Activated naive CD8-positive, alpha-beta T cell treated with anti-CD3 and anti-CD28 coated beads, Interleukin-2, amount 50 U/mL, for 24 hours (primary cell): ENCODE data around the gene MARCHF11.

Experiments
- ATAC-seq: fragments of 150-1000 bp; cut with Tn5 transposase; one replicate; pipeline ENCODE4 v1.10.0; 2021
- DNase-seq: peaks from one replicate; pipeline ENCODE4 v3.0.0; 2021
- H3K27ac Mint-ChIP-seq: one replicate; pipeline ENCODE4 v1.8.0; 2021; ENCODE audit warnings: mild to moderate bottlenecking, mixed read lengths
- H3K27me3 Mint-ChIP-seq: one replicate; pipeline ENCODE4 v1.8.0; 2021; ENCODE audit warnings: mixed read lengths
- H3K36me3 Mint-ChIP-seq: one replicate; pipeline ENCODE4 v1.8.0; 2021; ENCODE audit warnings: low read depth, mixed read lengths
- H3K4me1 Mint-ChIP-seq: one replicate; pipeline ENCODE4 v1.8.0; 2021; ENCODE audit warnings: mixed read lengths
- H3K4me3 Mint-ChIP-seq: one replicate; pipeline ENCODE4 v1.8.0; 2021; ENCODE audit warnings: mild to moderate bottlenecking, moderate library complexity, mixed read lengths
- H3K9me3 Mint-ChIP-seq: one replicate; pipeline ENCODE4 v1.8.0; 2021; ENCODE audit warnings: mixed read lengths

The MARCHF11 gene

DNA sequence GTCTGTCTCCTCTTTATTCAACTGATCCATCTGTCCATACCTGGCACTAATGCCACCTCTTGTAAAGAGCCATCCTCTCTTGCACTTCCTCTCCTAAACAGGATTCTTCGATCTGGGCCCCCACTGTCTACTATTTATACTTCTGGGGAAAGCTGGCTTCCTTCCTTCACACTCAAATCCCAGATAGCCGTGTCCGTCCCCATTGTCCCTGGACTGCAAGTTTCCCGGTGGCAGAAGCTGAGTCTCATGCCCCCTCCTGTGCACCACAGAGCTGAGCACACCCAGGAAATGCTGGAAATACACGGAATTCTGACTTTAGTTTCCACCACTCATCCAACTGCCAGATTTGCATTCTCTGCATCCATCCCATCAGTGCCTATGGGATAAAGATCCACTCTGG lies 84.0 kb downstream of the MARCHF11 start:
- Mint-ChIP-seq H3K27me3 (no peaks in the 10 kb centered on the region), H3K27ac (no peak overlapping the region), H3K4me3 (no peak overlapping the region), H3K9me3 (no peaks in the 10 kb centered on the region), H3K4me1 (no peaks in the 10 kb centered on the region), H3K36me3 (no peaks in the 10 kb centered on the region)
- DNase-seq (no peak), ATAC-seq (no peak)

GRCh38 chr5:16090270-16090669 lies 89.3 kb downstream of the MARCHF11 start:
- Mint-ChIP-seq H3K27me3 (no peaks in the 10 kb centered on the region), H3K27ac (no peak overlapping the region), H3K9me3 (peaks cover 4% of the 10 kb centered on the region), H3K4me1 (no peaks in the 10 kb centered on the region), H3K36me3 (no peaks in the 10 kb centered on the region), H3K4me3 (no peak overlapping the region)
- DNase-seq = no peak
- no peak for ATAC-seq

GRCh38 chr5:16082982-16083381 lies 96.6 kb downstream of the MARCHF11 start:
- H3K9me3 Mint-ChIP-seq = peaks cover 4% of the 10 kb centered on the region
- no peak for DNase-seq
- H3K27ac Mint-ChIP-seq = no peak overlapping the region
- ATAC-seq = no peak
- H3K36me3 Mint-ChIP-seq = no peaks in the 10 kb centered on the region
- no peaks in the 10 kb centered on the region for H3K27me3 Mint-ChIP-seq
- H3K4me1 Mint-ChIP-seq = no peaks in the 10 kb centered on the region
- no peak overlapping the region for H3K4me3 Mint-ChIP-seq

GRCh38 chr5:16082053-16082452 lies 97.5 kb downstream of the MARCHF11 start:
- no peak overlapping the region for H3K27ac Mint-ChIP-seq
- H3K27me3 Mint-ChIP-seq = no peaks in the 10 kb centered on the region
- no peak overlapping the region for H3K4me3 Mint-ChIP-seq
- ATAC-seq (no peak), DNase-seq (no peak)
- H3K4me1 Mint-ChIP-seq = no peaks in the 10 kb centered on the region
- no peaks in the 10 kb centered on the region for H3K36me3 Mint-ChIP-seq
- peaks cover 4% of the 10 kb centered on the region for H3K9me3 Mint-ChIP-seq

- H3K9me3 Mint-ChIP-seq = peaks cover 4% of the 10 kb centered on the region
- no peaks in the 10 kb centered on the region for H3K4me1 Mint-ChIP-seq
- ATAC-seq = no peak
- no peak overlapping the region for H3K27ac Mint-ChIP-seq
- H3K36me3 Mint-ChIP-seq = no peaks in the 10 kb centered on the region
- H3K4me3 Mint-ChIP-seq = no peak overlapping the region
- no peak for DNase-seq
- H3K27me3 Mint-ChIP-seq = no peaks in the 10 kb centered on the region
Measured at GRCh38 chr5:16081376-16081955, 98.1 kb downstream of the MARCHF11 start.

DNA sequence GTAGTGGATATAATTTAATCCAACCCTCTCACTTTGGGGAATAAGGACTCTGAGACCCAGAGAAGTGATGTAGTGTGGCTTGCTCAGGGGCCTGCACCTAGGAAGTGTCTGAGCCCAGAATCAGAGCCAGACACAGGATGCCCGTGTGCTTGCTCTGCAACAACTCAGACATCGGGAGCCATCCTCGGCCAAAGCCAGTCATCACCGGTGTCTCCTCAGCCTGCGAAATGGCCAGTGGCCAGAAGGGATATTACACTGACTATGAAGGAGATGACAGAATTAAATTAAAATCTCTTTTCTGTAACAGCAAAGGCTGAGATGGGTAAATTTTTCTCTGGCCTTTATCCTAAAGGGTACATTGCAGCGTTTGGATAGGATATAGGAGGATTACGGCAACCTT lies 102.9 kb downstream of the MARCHF11 start:
- DNase-seq (no peak), ATAC-seq (no peak)
- no peaks in the 10 kb centered on the region for H3K27me3 Mint-ChIP-seq
- H3K4me1 Mint-ChIP-seq = no peaks in the 10 kb centered on the region
- no peak overlapping the region for H3K4me3 Mint-ChIP-seq
- H3K36me3 Mint-ChIP-seq = no peaks in the 10 kb centered on the region
- no peak overlapping the region for H3K27ac Mint-ChIP-seq
- H3K9me3 Mint-ChIP-seq = no peaks in the 10 kb centered on the region

GRCh38 chr5:16074358-16074757 lies 105.2 kb downstream of the MARCHF11 start:
- no peaks in the 10 kb centered on the region for H3K36me3 Mint-ChIP-seq
- ATAC-seq = no peak
- no peaks in the 10 kb centered on the region for H3K27me3 Mint-ChIP-seq
- H3K4me3 Mint-ChIP-seq = no peak overlapping the region
- no peak overlapping the region for H3K27ac Mint-ChIP-seq
- no peaks in the 10 kb centered on the region for H3K4me1 Mint-ChIP-seq
- H3K9me3 Mint-ChIP-seq = no peaks in the 10 kb centered on the region
- no peak for DNase-seq

GRCh38 chr5:16072616-16073015 lies 107.0 kb downstream of the MARCHF11 start:
- no peaks in the 10 kb centered on the region for H3K36me3 Mint-ChIP-seq
- H3K4me1 Mint-ChIP-seq = no peaks in the 10 kb centered on the region
- H3K27ac Mint-ChIP-seq = no peak overlapping the region
- H3K4me3 Mint-ChIP-seq = no peak overlapping the region
- no peaks in the 10 kb centered on the region for H3K27me3 Mint-ChIP-seq
- ATAC-seq (no peak), DNase-seq (no peak)
- H3K9me3 Mint-ChIP-seq = peaks cover 4% of the 10 kb centered on the region

DNA sequence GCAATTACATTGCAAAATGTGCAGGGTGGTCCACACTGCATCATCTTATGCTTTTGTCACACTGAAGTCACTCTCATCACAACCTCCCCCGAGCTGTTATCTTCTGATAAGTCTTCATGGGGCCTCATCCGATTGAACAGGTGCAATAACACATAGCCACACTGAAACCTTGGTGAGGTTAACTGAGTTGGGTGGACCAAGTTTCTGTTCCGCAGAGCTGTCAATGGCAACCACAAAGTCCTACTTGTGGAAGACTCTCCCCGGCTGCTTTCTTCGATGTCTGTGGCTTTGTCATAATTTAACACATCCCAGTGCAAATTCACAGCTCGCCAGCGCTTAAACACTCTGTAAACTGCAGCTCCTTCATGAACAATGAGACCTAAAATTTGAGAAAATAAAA lies 112.2 kb downstream of the MARCHF11 start:
- no peak for ATAC-seq
- no peak overlapping the region for H3K27ac Mint-ChIP-seq
- H3K4me1 Mint-ChIP-seq = no peaks in the 10 kb centered on the region
- peaks cover 4% of the 10 kb centered on the region for H3K9me3 Mint-ChIP-seq
- no peaks in the 10 kb centered on the region for H3K27me3 Mint-ChIP-seq
- no peak overlapping the region for H3K4me3 Mint-ChIP-seq
- no peaks in the 10 kb centered on the region for H3K36me3 Mint-ChIP-seq
- no peak for DNase-seq

DNA sequence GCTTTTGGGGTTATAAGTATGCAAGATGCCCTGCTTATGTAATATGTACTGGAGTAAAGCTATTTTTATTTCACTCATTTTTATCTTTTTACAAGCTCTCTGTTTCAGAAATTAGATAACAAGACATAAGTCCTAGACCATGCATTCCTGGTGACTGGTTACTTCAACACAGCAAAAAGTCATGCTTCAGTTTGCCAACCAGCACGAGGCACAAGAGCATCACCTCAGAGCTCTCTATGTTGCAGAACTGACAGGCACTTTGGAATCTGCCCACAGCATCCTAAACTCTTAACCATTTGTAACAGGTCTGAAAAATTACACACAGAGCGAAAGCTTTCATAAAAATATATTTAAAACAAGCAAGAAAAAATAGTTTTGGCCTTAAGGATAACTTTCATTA lies 112.8 kb downstream of the MARCHF11 start:
- DNase-seq (no peak), ATAC-seq (no peak)
- no peaks in the 10 kb centered on the region for H3K36me3 Mint-ChIP-seq

GRCh38 chr5:16066320-16066719 lies 113.3 kb downstream of the MARCHF11 start:
- ATAC-seq (no peak), DNase-seq (no peak)
- H3K4me1 Mint-ChIP-seq = no peaks in the 10 kb centered on the region
- no peak overlapping the region for H3K4me3 Mint-ChIP-seq
- H3K36me3 Mint-ChIP-seq = no peaks in the 10 kb centered on the region
- no peaks in the 10 kb centered on the region for H3K27me3 Mint-ChIP-seq
- H3K27ac Mint-ChIP-seq = no peak overlapping the region
- peaks cover 4% of the 10 kb centered on the region for H3K9me3 Mint-ChIP-seq

More for the DNA sequence above, 112.8 kb downstream of the MARCHF11 start:
- peaks cover 4% of the 10 kb centered on the region for H3K9me3 Mint-ChIP-seq
- H3K4me1 Mint-ChIP-seq = no peaks in the 10 kb centered on the region
- H3K4me3 Mint-ChIP-seq = no peak overlapping the region
- no peak overlapping the region for H3K27ac Mint-ChIP-seq
- H3K27me3 Mint-ChIP-seq = no peaks in the 10 kb centered on the region

- no peaks in the 10 kb centered on the region for H3K27me3 Mint-ChIP-seq
- no peak overlapping the region for H3K4me3 Mint-ChIP-seq
- no peak for DNase-seq
- no peaks in the 10 kb centered on the region for H3K4me1 Mint-ChIP-seq
- ATAC-seq = no peak
- H3K27ac Mint-ChIP-seq = no peak overlapping the region
- peaks cover 4% of the 10 kb centered on the region for H3K9me3 Mint-ChIP-seq
- no peaks in the 10 kb centered on the region for H3K36me3 Mint-ChIP-seq
Measured at GRCh38 chr5:16065831-16066230, 113.8 kb downstream of the MARCHF11 start.

DNA sequence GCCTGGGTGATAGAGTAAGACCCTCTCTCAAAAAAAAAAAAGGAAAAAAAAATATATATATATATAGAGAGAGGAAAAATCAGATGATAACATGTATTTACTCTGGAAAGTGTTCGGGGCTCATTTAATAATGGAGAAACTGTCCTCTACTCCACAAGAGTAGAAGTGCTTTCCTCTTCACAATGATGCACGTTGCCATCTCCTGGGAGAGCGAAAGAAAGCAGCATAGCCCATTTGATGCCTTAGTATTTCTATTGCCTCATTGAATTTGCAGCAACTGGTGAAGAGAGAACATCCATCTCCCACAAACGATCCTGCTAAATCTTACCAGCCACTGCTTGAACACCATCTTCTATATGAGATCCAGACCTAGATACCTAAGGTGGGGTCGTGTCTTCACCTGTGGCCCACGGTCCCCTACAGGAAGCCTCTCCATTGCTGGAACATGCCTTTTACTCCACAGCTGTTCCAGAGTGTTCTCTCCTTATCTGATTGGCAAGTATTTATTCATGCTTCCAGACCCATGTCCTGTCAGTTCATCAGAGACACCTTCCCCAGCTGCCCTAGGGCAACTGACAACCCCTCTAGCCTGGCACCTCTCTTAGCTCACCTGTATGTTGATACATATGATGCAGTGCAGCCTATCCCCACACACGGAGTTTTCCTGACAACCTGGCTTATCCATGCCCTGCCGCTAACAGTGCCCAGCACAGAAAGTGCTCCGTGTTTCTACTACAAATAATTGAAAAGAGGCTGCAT lies 115.3 kb downstream of the MARCHF11 start:
- ATAC-seq (no peak), DNase-seq (no peak)
- Mint-ChIP-seq H3K36me3 (no peaks in the 10 kb centered on the region), H3K4me3 (no peak overlapping the region), H3K9me3 (peaks cover 4% of the 10 kb centered on the region), H3K27ac (no peak overlapping the region), H3K27me3 (no peaks in the 10 kb centered on the region), H3K4me1 (no peaks in the 10 kb centered on the region)

DNA sequence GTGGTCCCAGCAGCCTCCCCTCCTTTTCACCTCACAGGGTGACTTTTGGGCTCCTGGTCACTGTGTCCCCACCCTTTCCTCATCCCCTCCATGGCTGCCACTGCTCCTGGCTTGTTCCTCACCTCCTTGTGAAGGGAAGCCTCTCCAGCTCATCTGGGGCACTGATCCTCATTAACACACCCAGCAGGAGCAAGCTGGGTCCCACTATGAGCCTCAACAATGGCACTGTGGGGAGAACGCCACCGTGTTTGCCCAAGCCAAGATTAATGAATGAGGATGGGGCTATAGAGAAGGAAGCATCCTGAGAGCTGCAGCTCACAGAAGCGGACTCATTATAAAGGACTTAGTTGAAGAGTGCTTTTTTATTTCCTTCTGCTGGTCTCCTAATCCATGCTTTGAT lies 118.4 kb downstream of the MARCHF11 start:
- no peak for DNase-seq
- Mint-ChIP-seq H3K4me3 (no peak overlapping the region), H3K27ac (no peak overlapping the region), H3K36me3 (no peaks in the 10 kb centered on the region), H3K9me3 (no peaks in the 10 kb centered on the region), H3K27me3 (no peaks in the 10 kb centered on the region), H3K4me1 (no peaks in the 10 kb centered on the region)
- no peak for ATAC-seq

DNA sequence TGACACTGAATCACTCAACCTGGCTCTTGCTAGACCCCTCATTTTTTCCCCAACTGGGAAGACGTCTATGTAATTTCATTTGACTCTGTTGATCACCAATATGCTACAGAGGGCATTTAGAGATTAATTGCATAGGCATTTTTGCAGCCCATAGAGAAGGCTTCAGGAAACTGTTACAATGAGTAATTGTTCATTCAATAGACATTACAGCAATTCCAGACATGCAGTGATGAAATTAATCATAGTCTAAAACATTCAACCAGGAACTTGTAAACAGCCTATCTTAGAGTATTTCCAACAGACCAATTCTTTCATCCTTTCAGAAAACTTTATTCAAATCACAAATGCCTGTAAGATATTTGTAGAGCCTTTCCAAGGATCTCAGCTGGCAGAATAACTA lies 122.3 kb downstream of the MARCHF11 start:
- no peaks in the 10 kb centered on the region for H3K27me3 Mint-ChIP-seq
- H3K27ac Mint-ChIP-seq = no peak overlapping the region
- DNase-seq = no peak
- H3K36me3 Mint-ChIP-seq = no peaks in the 10 kb centered on the region
- no peaks in the 10 kb centered on the region for H3K4me1 Mint-ChIP-seq
- H3K4me3 Mint-ChIP-seq = no peak overlapping the region
- ATAC-seq = no peak
- H3K9me3 Mint-ChIP-seq = peaks cover 7% of the 10 kb centered on the region
